ENCODE measurements around the gene M1AP. TPM values are rescaled to one million over a fixed set of nuclear protein-coding genes. Genes with fewer than 3 reads are reported as not detected.
A peak's percentile ranks its signal among the peaks of the same experiment; 100 is the strongest.

The M1AP gene, protein sequence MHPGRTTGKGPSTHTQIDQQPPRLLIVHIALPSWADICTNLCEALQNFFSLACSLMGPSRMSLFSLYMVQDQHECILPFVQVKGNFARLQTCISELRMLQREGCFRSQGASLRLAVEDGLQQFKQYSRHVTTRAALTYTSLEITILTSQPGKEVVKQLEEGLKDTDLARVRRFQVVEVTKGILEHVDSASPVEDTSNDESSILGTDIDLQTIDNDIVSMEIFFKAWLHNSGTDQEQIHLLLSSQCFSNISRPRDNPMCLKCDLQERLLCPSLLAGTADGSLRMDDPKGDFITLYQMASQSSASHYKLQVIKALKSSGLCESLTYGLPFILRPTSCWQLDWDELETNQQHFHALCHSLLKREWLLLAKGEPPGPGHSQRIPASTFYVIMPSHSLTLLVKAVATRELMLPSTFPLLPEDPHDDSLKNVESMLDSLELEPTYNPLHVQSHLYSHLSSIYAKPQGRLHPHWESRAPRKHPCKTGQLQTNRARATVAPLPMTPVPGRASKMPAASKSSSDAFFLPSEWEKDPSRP
- not detected for total RNA-seq

DNA sequence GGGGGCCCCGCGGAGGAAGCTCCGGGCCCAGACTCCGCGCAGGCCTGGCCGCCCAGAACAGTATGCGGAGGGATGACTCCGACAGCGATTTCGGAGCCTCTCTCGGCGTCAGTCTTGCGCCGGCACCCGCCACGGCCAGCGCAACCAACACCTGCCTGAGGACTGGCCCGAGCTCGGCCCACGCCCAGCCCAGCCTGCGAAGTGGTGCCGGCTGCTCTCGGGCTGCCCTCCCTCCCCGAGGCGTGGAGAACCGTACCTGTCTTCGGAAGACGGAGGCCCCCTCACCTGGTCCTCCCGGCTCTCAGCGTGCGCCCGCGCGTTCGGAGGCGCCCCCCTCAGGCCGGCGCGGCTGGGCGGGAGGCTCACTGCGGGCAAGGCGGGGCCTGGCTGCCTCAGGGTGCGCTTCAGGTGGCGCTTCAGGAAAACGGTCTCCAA lies at the start of gene M1AP:
M1AP (minus strand) TSS at position 322 of the 435 bp plus-strand sequence. CDS start 8,055 bp downstream, outside the sequence.
- CTCF ChIA-PET, result interaction anchor here (0.5 kb wide), 1 partner anchor 487 kb away, joined by 3 read pairs; no protein-coding TSS in a partner anchor
- peaks cover 36% of the 10 kb centered on the region for H3K27me3 Mint-ChIP-seq
- DNase-seq (no peak), ATAC-seq (peak; percentile 45)
- H3K27ac Mint-ChIP-seq, result no peak within 1 kb of the TSS
- no peaks in the 10 kb centered on the region for H3K9me3 Mint-ChIP-seq (ENCODE audit: low read depth)
- peaks cover 7% of the 10 kb centered on the region for H3K4me1 Mint-ChIP-seq
- H3K36me3 Mint-ChIP-seq, result peaks cover 1% of the 10 kb centered on the region
- no peak within 1 kb of the TSS for H3K4me3 Mint-ChIP-seq

DNA sequence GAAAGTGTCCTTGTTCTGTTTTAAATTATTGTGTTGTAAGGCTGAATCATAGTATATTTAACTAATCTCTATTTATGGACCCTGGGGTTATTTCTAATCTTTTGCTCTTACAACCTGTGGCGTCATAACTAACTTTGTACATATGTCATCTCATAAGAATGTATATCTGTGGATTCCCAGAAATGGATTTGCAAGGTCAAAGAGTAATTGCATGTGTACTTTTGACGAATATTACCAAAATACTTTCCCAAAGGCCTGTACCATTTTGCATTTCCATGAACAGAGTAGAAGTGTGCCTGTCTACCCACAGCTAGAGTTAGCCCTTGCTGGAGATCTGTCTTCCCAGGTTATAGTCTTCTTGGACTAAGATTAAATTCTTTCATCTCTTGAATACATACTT lies 48.7 kb upstream of the M1AP start:
- no peak overlapping the region for H3K4me3 Mint-ChIP-seq
- peaks cover 6% of the 10 kb centered on the region for H3K27me3 Mint-ChIP-seq
- DNase-seq, result no peak
- ATAC-seq, result no peak
- H3K9me3 Mint-ChIP-seq (ENCODE audit: low read depth), result no peaks in the 10 kb centered on the region
- H3K4me1 Mint-ChIP-seq, result no peaks in the 10 kb centered on the region
- no peaks in the 10 kb centered on the region for H3K36me3 Mint-ChIP-seq
- no peak overlapping the region for H3K27ac Mint-ChIP-seq
- CTCF ChIA-PET, result interaction anchor here (1.0 to 2.4 kb wide), 2 partner anchors 17 to 19 kb away, joined by 3 to 9 read pairs; no protein-coding TSS in a partner anchor

GRCh38 chr2:74695663-74696062 lies 47.5 kb upstream of the M1AP start:
- no peaks in the 10 kb centered on the region for H3K36me3 Mint-ChIP-seq
- CTCF ChIA-PET, result no interaction called here
- no peak overlapping the region for H3K27ac Mint-ChIP-seq
- H3K4me3 Mint-ChIP-seq, result no peak overlapping the region
- H3K4me1 Mint-ChIP-seq, result no peaks in the 10 kb centered on the region
- no peak for ATAC-seq
- DNase-seq, result no peak
- H3K27me3 Mint-ChIP-seq, result peaks cover 9% of the 10 kb centered on the region
- no peaks in the 10 kb centered on the region for H3K9me3 Mint-ChIP-seq (ENCODE audit: low read depth)

- H3K27ac Mint-ChIP-seq, result no peak overlapping the region
- H3K4me3 Mint-ChIP-seq, result no peak overlapping the region
- H3K27me3 Mint-ChIP-seq, result peaks cover 9% of the 10 kb centered on the region
- H3K36me3 Mint-ChIP-seq, result no peaks in the 10 kb centered on the region
- DNase-seq, result no peak
- CTCF ChIA-PET, result interaction anchor here (1.4 to 1.8 kb wide), 2 partner anchors 11 to 182 kb away, joined by 4 read pairs; no protein-coding TSS in a partner anchor
- H3K4me1 Mint-ChIP-seq, result no peaks in the 10 kb centered on the region
- no peak for ATAC-seq
- no peaks in the 10 kb centered on the region for H3K9me3 Mint-ChIP-seq (ENCODE audit: low read depth)
Observed at GRCh38 chr2:74694281-74694680, 46.2 kb upstream of the M1AP start.

GRCh38 chr2:74693668-74694067 lies 45.5 kb upstream of the M1AP start:
- peaks cover 9% of the 10 kb centered on the region for H3K27me3 Mint-ChIP-seq
- H3K36me3 Mint-ChIP-seq, result no peaks in the 10 kb centered on the region
- H3K4me3 Mint-ChIP-seq, result no peak overlapping the region
- H3K27ac Mint-ChIP-seq, result no peak overlapping the region
- H3K4me1 Mint-ChIP-seq, result no peaks in the 10 kb centered on the region
- CTCF ChIA-PET, result interaction anchor here (1.8 kb wide), 1 partner anchor 183 kb away, joined by 4 read pairs; no protein-coding TSS in a partner anchor
- DNase-seq, result no peak
- no peak for ATAC-seq
- H3K9me3 Mint-ChIP-seq (ENCODE audit: low read depth), result no peaks in the 10 kb centered on the region

GRCh38 chr2:74693213-74693612 lies 45.1 kb upstream of the M1AP start:
- no peak overlapping the region for H3K4me3 Mint-ChIP-seq
- H3K27me3 Mint-ChIP-seq, result peaks cover 9% of the 10 kb centered on the region
- DNase-seq (no peak), ATAC-seq (no peak)
- H3K36me3 Mint-ChIP-seq, result no peaks in the 10 kb centered on the region
- no peak overlapping the region for H3K27ac Mint-ChIP-seq
- no peaks in the 10 kb centered on the region for H3K9me3 Mint-ChIP-seq (ENCODE audit: low read depth)
- no peaks in the 10 kb centered on the region for H3K4me1 Mint-ChIP-seq
- CTCF ChIA-PET, result interaction anchor here (1.8 kb wide), 1 partner anchor 183 kb away, joined by 4 read pairs; no protein-coding TSS in a partner anchor

DNA sequence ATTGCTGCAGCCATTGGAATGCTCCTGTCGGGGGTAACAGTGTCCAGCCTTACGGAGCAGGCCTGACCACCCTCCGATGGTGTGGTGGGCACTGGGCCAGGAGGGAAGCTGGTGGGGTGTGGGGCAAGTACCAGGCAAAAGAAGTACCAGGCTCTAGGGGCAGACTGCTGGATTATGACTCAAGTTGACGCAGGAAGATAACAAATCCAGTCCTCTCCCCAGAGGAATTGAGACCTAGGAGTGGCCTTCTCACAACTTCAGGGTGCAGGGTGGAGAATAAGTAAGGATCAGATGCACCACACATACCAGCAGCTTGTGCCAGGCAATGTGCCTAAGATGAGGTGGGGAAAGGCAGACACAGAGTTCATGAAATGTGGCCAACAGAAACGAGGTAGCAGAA lies 43.8 kb upstream of the M1AP start:
- H3K9me3 Mint-ChIP-seq (ENCODE audit: low read depth), result no peaks in the 10 kb centered on the region
- ATAC-seq (no peak), DNase-seq (no peak)
- no peak overlapping the region for H3K4me3 Mint-ChIP-seq
- no peaks in the 10 kb centered on the region for H3K36me3 Mint-ChIP-seq
- H3K27ac Mint-ChIP-seq, result no peak overlapping the region
- H3K4me1 Mint-ChIP-seq, result no peaks in the 10 kb centered on the region
- CTCF ChIA-PET, result interaction anchor here (0.9 to 1.6 kb wide), 4 partner anchors 22 to 186 kb away, joined by 3 to 11 read pairs (median 3); no protein-coding TSS in a partner anchor
- H3K27me3 Mint-ChIP-seq, result peaks cover 9% of the 10 kb centered on the region

- CTCF ChIA-PET, result interaction anchor here (0.8 to 1.6 kb wide), 5 partner anchors 11 to 375 kb away, joined by 3 to 5 read pairs (median 3); partner anchors contain the start of gene HK2
- ATAC-seq, result peak; percentile 64
- H3K9me3 Mint-ChIP-seq (ENCODE audit: low read depth), result no peaks in the 10 kb centered on the region
- no peaks in the 10 kb centered on the region for H3K36me3 Mint-ChIP-seq
- peaks cover 9% of the 10 kb centered on the region for H3K27me3 Mint-ChIP-seq
- no peak overlapping the region for H3K4me3 Mint-ChIP-seq
- H3K27ac Mint-ChIP-seq, result no peak overlapping the region
- no peaks in the 10 kb centered on the region for H3K4me1 Mint-ChIP-seq
- no peak for DNase-seq
Observed at GRCh38 chr2:74690571-74690970, 42.4 kb upstream of the M1AP start.

DNA sequence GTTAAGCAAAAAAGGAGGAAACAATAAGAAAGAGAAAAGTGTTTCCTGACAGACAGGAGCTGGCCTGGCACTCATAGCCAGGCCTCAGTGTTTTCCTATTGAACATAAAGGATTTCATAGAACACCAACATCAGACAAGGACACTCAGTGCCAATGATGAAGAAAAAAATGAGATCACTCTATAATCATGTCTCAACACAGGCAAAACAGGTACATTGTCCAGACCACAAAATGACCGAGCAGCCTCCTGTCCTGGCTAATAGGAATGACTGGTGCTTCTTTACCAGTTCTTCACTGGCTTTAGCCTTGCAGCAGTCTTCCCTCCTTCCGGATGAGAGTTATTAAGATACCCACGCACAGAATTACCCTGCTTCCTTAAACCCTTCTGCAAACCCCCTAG lies 41.5 kb upstream of the M1AP start:
- Mint-ChIP-seq H3K4me1 (no peaks in the 10 kb centered on the region), H3K27me3 (peaks cover 9% of the 10 kb centered on the region), H3K4me3 (no peak overlapping the region), H3K36me3 (no peaks in the 10 kb centered on the region), H3K27ac (no peak overlapping the region), H3K9me3 (ENCODE audit: low read depth) (no peaks in the 10 kb centered on the region)
- ATAC-seq (no peak), DNase-seq (no peak)
- CTCF ChIA-PET, result interaction anchor here (1.4 kb wide), 1 partner anchor 186 kb away, joined by 5 read pairs; no protein-coding TSS in a partner anchor

- no peak for ATAC-seq
- no peaks in the 10 kb centered on the region for H3K9me3 Mint-ChIP-seq (ENCODE audit: low read depth)
- H3K36me3 Mint-ChIP-seq, result no peaks in the 10 kb centered on the region
- peaks cover 9% of the 10 kb centered on the region for H3K27me3 Mint-ChIP-seq
- H3K4me3 Mint-ChIP-seq, result no peak overlapping the region
- CTCF ChIA-PET, result interaction anchor here (1.4 kb wide), 1 partner anchor 186 kb away, joined by 5 read pairs; no protein-coding TSS in a partner anchor
- H3K4me1 Mint-ChIP-seq, result no peaks in the 10 kb centered on the region
- H3K27ac Mint-ChIP-seq, result no peak overlapping the region
- DNase-seq, result no peak
Observed at GRCh38 chr2:74688881-74689280, 40.8 kb upstream of the M1AP start.

- H3K36me3 Mint-ChIP-seq, result no peaks in the 10 kb centered on the region
- no peak overlapping the region for H3K4me3 Mint-ChIP-seq
- peaks cover 4% of the 10 kb centered on the region for H3K27me3 Mint-ChIP-seq
- no peak for ATAC-seq
- CTCF ChIA-PET, result no interaction called here
- H3K27ac Mint-ChIP-seq, result no peak overlapping the region
- no peak for DNase-seq
- H3K9me3 Mint-ChIP-seq (ENCODE audit: low read depth), result no peaks in the 10 kb centered on the region
- H3K4me1 Mint-ChIP-seq, result no peaks in the 10 kb centered on the region
Observed at GRCh38 chr2:74685408-74685807, 37.3 kb upstream of the M1AP start.

DNA sequence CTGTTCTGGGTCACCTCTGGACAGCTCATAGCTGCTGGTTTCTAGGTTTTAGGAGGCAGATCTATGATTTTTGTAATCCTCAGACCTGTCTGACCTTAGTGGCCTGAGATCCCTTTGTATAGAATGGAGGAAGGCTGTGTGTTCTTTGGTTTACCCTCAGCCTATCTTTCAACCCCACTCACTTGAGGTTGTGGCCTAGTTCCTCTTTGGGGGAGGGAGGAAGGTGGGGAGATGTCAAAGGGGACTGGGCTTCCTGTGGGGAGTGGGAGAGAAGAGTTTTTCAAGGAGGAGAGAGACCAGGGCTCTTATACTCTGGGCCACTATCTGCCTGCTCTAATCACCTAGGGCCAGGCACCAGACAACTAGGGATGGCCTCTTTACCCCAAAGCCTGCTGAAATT lies 34.4 kb upstream of the M1AP start:
- CTCF ChIA-PET, result no interaction called here

DNA sequence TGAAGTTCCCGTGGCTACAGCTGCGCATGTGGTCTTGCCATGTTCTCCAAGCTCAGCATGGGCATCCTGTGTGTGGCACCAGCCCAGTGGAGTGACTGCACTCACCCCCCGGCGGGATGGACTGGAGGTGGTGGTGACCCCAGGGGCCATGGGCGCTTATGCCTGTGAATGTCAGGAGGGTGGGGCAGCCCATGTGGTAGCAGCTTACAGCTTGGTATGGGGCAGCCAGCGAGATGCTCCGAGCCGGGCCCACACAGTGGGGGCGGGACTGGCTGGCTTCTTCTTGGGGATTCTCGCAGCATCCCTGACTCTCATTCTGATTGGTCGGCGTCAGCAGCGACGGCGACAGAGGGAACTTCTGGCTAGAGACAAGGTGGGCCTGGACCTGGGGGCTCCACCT lies 31.5 kb upstream of the M1AP start:
- Mint-ChIP-seq H3K36me3 (peaks cover 2% of the 10 kb centered on the region), H3K4me1 (no peaks in the 10 kb centered on the region), H3K9me3 (ENCODE audit: low read depth) (no peaks in the 10 kb centered on the region), H3K27me3 (no peaks in the 10 kb centered on the region), H3K4me3 (no peak overlapping the region), H3K27ac (no peak overlapping the region)
- CTCF ChIA-PET, result no interaction called here
- no peak for DNase-seq
- no peak for ATAC-seq

More for the DNA sequence above, 34.4 kb upstream of the M1AP start:
- H3K36me3 Mint-ChIP-seq, result no peaks in the 10 kb centered on the region
- no peak for ATAC-seq
- no peaks in the 10 kb centered on the region for H3K9me3 Mint-ChIP-seq (ENCODE audit: low read depth)
- H3K27ac Mint-ChIP-seq, result no peak overlapping the region
- no peaks in the 10 kb centered on the region for H3K27me3 Mint-ChIP-seq
- DNase-seq, result no peak
- H3K4me3 Mint-ChIP-seq, result no peak overlapping the region
- H3K4me1 Mint-ChIP-seq, result no peaks in the 10 kb centered on the region

DNA sequence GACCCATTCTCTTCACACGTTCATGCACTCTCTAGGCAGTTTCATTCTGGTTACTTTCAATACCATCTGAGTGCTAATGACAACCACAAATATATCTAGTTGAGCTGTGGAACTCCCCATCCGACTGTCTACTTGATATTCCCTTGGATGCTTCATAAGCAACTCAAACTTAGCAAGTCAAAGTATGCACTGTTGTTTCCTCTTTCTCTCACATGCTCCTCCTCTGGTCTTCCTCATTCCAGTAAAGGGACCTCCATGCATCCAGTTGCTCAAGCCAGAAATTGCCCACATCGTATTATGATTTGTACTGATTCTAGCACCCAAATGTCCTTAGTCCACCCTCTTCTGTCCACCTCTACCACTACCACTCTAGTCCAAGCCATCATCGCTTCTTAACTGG lies 28.2 kb upstream of the M1AP start:
- Mint-ChIP-seq H3K27ac (no peak overlapping the region), H3K4me3 (no peak overlapping the region), H3K27me3 (no peaks in the 10 kb centered on the region), H3K4me1 (no peaks in the 10 kb centered on the region), H3K36me3 (peaks cover 2% of the 10 kb centered on the region), H3K9me3 (ENCODE audit: low read depth) (no peaks in the 10 kb centered on the region)
- CTCF ChIA-PET, result no interaction called here
- DNase-seq (no peak), ATAC-seq (no peak)
